ENCODE data around the gene ZNF227.
"Not testable (repeated sequence)": the region's sequence is repeated elsewhere in the genome, so short reads cannot be mapped to it uniquely, and the experiment has no call there.

DNA sequence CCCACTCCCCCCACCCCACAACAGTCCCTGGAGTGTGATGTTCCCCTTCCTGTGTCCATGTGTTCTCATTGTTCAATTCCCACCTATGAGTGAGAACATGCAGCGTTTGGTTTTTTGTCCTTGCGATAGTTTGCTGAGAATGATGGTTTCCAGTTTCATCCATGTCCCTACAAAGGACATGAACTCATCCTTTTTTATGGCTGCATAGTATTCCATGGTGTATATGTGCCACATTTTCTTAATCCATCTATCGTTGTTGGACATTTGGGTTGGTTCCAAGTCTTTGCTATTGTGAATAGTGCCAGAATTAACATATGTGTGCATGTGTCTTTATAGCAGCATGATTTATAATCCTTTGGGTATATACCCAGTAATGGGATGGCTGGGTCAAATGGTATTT is 7.6 kb downstream of the ZNF227 start:
- TF ChIP-seq, protein P1, sequence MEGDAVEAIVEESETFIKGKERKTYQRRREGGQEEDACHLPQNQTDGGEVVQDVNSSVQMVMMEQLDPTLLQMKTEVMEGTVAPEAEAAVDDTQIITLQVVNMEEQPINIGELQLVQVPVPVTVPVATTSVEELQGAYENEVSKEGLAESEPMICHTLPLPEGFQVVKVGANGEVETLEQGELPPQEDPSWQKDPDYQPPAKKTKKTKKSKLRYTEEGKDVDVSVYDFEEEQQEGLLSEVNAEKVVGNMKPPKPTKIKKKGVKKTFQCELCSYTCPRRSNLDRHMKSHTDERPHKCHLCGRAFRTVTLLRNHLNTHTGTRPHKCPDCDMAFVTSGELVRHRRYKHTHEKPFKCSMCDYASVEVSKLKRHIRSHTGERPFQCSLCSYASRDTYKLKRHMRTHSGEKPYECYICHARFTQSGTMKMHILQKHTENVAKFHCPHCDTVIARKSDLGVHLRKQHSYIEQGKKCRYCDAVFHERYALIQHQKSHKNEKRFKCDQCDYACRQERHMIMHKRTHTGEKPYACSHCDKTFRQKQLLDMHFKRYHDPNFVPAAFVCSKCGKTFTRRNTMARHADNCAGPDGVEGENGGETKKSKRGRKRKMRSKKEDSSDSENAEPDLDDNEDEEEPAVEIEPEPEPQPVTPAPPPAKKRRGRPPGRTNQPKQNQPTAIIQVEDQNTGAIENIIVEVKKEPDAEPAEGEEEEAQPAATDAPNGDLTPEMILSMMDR (conservative IDR thresholded peaks at IDR 0.05; ENCODE audit: low read depth, low read length), result not testable (repeated sequence)
- not testable (repeated sequence) for TF ChIP-seq EZH2 (IDR thresholded peaks at IDR 0.05; ENCODE audit: borderline replicate concordance, low read depth, low read length, poor library complexity, severe bottlenecking)
